ENCODE data around the gene COMMD8. TPM values are rescaled to one million over a fixed set of nuclear protein-coding genes. Genes with fewer than 3 reads are reported as not detected.

The COMMD8 gene
- total and polyA plus RNA-seq, 5 experiments from 2014 or later: 17.9 to 61.5 (median 42.5) TPM

DNA sequence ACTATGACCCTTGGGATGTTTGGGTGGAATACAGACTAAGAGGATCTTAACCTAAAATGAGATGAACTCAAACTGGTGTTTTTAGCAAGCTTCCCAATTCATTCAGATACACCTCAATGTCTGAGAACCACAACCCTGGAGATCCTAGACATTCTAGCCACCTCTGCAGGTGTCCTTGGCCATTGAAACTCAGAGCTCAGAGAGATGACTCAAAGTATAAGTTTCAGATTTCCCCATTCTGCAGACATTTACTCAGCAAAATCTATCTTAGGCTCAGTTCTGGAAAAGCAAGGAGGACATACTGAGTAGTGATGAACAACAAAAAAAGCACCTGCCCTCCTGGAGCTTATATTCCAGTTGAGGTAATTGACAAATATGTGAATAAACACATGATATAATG lies 47.8 kb downstream of the COMMD8 start:
- Mint-ChIP-seq H3K9me3 (peaks cover 0 to 2% (median 0%) of the 10 kb centered on the region in 9 donors), H3K4me3 (no peak overlapping the region), H3K36me3 (no peaks in the 10 kb centered on the region), H3K4me1 (no peaks in the 10 kb centered on the region), H3K27ac (no peak overlapping the region), H3K27me3 (peaks cover 0 to 10% (median 3%) of the 10 kb centered on the region in 5 donors)
- POLR2A ChIA-PET: no interaction called here
- ATAC-seq: no peak
- DNase-seq: no peak

DNA sequence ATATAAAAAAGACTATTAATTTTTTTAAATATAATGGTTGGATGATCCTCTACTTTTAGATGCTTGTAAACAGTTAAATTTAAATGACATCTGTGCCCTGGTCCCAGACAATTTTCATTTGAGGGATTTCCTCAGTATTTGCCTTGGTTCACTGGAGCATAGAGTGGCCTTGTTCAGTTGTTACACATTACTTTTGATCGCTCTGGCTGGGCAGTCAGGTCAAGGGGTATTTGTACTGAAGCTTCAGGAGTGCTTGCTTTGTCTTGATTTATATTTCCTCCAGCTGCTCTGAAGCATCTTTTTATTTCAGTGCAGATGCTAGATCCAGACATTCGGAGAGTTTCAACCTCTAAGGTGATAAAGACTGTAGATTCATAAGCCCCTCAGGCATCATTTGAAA lies 50.0 kb downstream of the COMMD8 start:
- Mint-ChIP-seq H3K9me3 (peaks cover 0 to 2% (median 0%) of the 10 kb centered on the region in 9 donors), H3K36me3 (no peaks in the 10 kb centered on the region), H3K27ac (no peak overlapping the region), H3K4me1 (no peaks in the 10 kb centered on the region), H3K27me3 (peaks cover 2 to 13% (median 10%) of the 10 kb centered on the region in 5 donors), H3K4me3 (no peak overlapping the region)
- DNase-seq (no peak), ATAC-seq (no peak)
- POLR2A ChIA-PET: no interaction called here

DNA sequence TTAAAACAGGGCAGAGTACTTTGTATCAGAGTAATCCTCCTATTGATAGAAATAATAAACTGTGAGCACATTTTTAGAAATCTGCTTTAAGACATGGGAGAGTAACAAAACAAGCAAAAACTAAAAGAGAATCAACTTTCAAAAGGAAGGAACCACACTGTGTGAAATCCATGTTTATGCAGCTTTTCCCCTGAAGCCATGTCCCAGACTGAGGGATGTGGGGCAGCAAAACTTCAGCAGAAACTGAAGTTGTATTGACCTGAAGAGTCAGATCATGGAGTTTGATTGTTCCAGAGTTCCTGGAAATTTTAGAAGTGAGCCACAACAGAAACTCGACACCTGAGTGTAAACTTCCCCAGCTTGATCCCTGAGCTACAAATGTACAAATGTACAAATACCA lies 53.2 kb downstream of the COMMD8 start:
- ATAC-seq (no peak), DNase-seq (no peak)
- Mint-ChIP-seq H3K9me3 (peaks cover 0 to 2% (median 0%) of the 10 kb centered on the region in 9 donors), H3K36me3 (no peaks in the 10 kb centered on the region), H3K4me3 (no peak overlapping the region), H3K27me3 (peaks cover 2 to 32% (median 9%) of the 10 kb centered on the region in 5 donors), H3K27ac (no peak overlapping the region), H3K4me1 (no peaks in the 10 kb centered on the region)
- POLR2A ChIA-PET: no interaction called here

DNA sequence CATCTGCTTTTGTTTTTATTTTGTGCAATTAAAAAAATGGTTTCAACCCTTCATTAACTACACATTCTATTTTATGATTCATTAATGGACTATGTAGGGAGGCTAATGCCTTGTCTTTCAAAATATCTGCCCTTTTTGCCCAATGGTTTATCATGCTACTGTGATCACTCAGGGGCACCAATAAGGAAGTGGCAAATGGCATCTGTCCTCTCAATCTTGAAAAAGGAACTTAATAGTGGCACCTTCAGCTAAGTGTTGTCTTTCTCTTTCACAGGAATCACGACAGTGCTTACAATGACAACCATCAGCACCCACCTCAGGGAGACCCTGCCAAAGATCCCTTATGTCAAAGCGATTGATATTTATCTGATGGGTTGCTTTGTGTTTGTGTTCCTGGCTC lies 57.1 kb downstream of the COMMD8 start:
- Mint-ChIP-seq H3K4me1 (no peaks in the 10 kb centered on the region), H3K4me3 (no peak overlapping the region), H3K9me3 (peaks cover 0 to 2% (median 0%) of the 10 kb centered on the region in 9 donors), H3K36me3 (no peaks in the 10 kb centered on the region), H3K27ac (no peak overlapping the region), H3K27me3 (peaks cover 2 to 49% (median 6%) of the 10 kb centered on the region in 5 donors)
- no peak for ATAC-seq
- POLR2A ChIA-PET: no interaction called here
- no peak for DNase-seq

Other genes with a start within 250 kb of the COMMD8 start
- gene ATP10D, start 21.6 kb upstream of the COMMD8 start, total RNA-seq: 10 to 100 TPM in 1 of 2 experiments, 1 to 10 TPM in 1; 9.7 to 14.9 TPM
- gene ATP10D, start 21.6 kb upstream of the COMMD8 start, polyA plus RNA-seq: 1 to 10 TPM; 2.7 to 5.1 (median 3.8) TPM